Measurements from ENCODE around the gene CALU. TPM values are rescaled to one million over a fixed set of nuclear protein-coding genes. Genes with fewer than 3 reads are reported as not detected.

Gene CALU
- 1,088 and 1,188 TPM in 2 replicates for total RNA-seq

GRCh38 chr7:128739048-128739962 lies at the start of gene CALU:
Gene CALU (plus strand): TSS chr7:128739359. CDS start chr7:128748584, 9,225 bp downstream.

GRCh38 chr7:128775744-128776474 lies 36.8 kb downstream of the CALU start, which contains the start of gene OPN1SW:
Gene OPN1SW (minus strand): TSS chr7:128775794. CDS start chr7:128775781, 13 bp downstream.

GRCh38 chr7:128791121-128791971 lies 52.2 kb downstream of the CALU start, which contains the start of gene CCDC136:
Gene CCDC136 (plus strand): TSS chr7:128791968. CDS start chr7:128792412, 444 bp downstream.

Other genes starting within 250 kb of the CALU start
- 0.33 and 0.87 TPM in 2 replicates for gene GARIN1A, start 67.1 kb upstream of the CALU start, total RNA-seq
- not detected in 2 replicates for gene OPN1SW, start 36.4 kb downstream of the CALU start, total RNA-seq
- 14.7 and 17.9 TPM in 2 replicates for gene CCDC136, start 52.6 kb downstream of the CALU start, total RNA-seq
- 286 and 354 TPM in 2 replicates for gene FLNC, start 91.0 kb downstream of the CALU start, total RNA-seq
- 84.0 and 94.6 TPM in 2 replicates for gene ATP6V1F, start 123.5 kb downstream of the CALU start, total RNA-seq
- 0.55 and 5.2 TPM in 2 replicates for gene KCP, start 171.3 kb downstream of the CALU start, total RNA-seq
- gene IRF5, start 198.6 kb downstream of the CALU start, total RNA-seq, result 0.11 and 0.37 TPM in 2 replicates

Measured in uterine smooth muscle cell (primary cell).